Erythroblast (primary cell): ENCODE data around the gene ZBTB24.

Experiments used
- GATA1 ChIP-seq: IDR thresholded peaks from 2 replicates; pipeline ENCODE4 v1.6.1; 2011; ENCODE audit warnings: low read depth, mild to moderate bottlenecking, control low read depth, low read length, moderate library complexity
- POLR2A ChIP-seq: IDR thresholded peaks from 2 replicates; pipeline ENCODE4 v1.6.1; 2011; ENCODE audit warnings: mild to moderate bottlenecking, low read length

DNA sequence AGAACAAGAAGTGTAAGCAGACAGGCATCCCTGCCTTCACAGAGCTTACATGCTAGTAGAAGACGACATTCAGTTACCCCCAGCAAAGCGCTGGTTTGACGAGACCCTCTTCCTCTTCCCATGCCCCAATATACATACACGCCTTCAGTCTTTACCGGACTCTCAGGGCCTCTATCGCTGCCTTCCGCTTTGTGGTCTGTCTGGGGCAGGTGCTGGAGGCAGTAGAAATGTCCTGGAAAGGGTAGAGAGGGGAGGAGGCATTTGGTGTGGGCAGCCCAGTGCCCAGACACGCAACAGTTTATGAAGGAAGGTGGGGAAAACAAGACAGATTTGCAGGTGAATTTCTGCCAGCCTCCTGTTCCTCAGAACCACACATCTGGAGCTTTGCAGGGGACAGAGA, 36.5 kb downstream of the ZBTB24 start:
- no peak for TF ChIP-seq POLR2A
- no peak for TF ChIP-seq GATA1
